Cardiac muscle cell (in vitro differentiated cells and primary cell): ENCODE data around the gene BBC3. TPM values are rescaled to one million over a fixed set of nuclear protein-coding genes. Genes with fewer than 3 reads are reported as not detected.
A peak's percentile ranks its signal among the peaks of the same experiment; 100 is the strongest.

Experiments used
- DNase-seq, 2 donors: peaks; one replicate each; pipeline versions ENCODE4 v3.0.0 to v3.0.0-alpha.2; 2010 to 2017; ENCODE audit warnings: low read depth in 1 of 2, low spot score in 1 of 2
- H3K27ac ChIP-seq: fragments of 200-600 bp; sonication (generic); 2 replicates; pipeline ENCODE4 v1.5.1; 2016
- H3K27me3 ChIP-seq: fragments of 200-600 bp; sonication (generic); 2 replicates; pipeline ENCODE4 v1.6.0; 2016; ENCODE audit warnings: control low read depth
- H3K36me3 ChIP-seq: fragments of 200-600 bp; sonication (generic); 2 replicates; pipeline ENCODE4 v1.5.1; 2016; ENCODE audit warnings: control low read depth
- H3K4me1 ChIP-seq: fragments of 200-600 bp; sonication (generic); 2 replicates; pipeline ENCODE4 v1.8.1; 2017; ENCODE audit warnings: low read depth, mild to moderate bottlenecking, mixed run types
- H3K4me3 ChIP-seq: fragments of 200-600 bp; sonication (generic); 2 replicates; pipeline ENCODE4 v1.5.1; 2016; ENCODE audit warnings: mild to moderate bottlenecking
- H3K9me3 ChIP-seq: fragments of 200-600 bp; sonication (generic); 2 replicates; pipeline ENCODE4 v1.5.1; 2017; ENCODE audit warnings: low read depth, mild to moderate bottlenecking, control low read depth
- polyA plus RNA-seq: library from polyadenylated mRNA; unstranded; fragments of >200 nt; fragmentation: Nextera tagmentation; extraction: Ambion mirVana; gene quantifications from 2 replicates; pipeline ENCODE4 v1.2.1, GENCODE V29; 2016
- total RNA-seq: library from RNA; depleted of rRNA; stranded (reverse); fragments of >200 nt; gene quantifications from 2 replicates; pipeline ENCODE4 v1.2.3, GENCODE V29; 2016
- TF ChIP-seq, protein P1 (sequence below): IDR thresholded peaks from 2 replicates; pipeline ENCODE4 v1.5.1; 2012; ENCODE audit warnings: low read depth, mild to moderate bottlenecking, low read length

Gene BBC3
- total and polyA plus RNA-seq, 2 experiments from 2014 or later: 12.9 to 21.5 TPM

DNA sequence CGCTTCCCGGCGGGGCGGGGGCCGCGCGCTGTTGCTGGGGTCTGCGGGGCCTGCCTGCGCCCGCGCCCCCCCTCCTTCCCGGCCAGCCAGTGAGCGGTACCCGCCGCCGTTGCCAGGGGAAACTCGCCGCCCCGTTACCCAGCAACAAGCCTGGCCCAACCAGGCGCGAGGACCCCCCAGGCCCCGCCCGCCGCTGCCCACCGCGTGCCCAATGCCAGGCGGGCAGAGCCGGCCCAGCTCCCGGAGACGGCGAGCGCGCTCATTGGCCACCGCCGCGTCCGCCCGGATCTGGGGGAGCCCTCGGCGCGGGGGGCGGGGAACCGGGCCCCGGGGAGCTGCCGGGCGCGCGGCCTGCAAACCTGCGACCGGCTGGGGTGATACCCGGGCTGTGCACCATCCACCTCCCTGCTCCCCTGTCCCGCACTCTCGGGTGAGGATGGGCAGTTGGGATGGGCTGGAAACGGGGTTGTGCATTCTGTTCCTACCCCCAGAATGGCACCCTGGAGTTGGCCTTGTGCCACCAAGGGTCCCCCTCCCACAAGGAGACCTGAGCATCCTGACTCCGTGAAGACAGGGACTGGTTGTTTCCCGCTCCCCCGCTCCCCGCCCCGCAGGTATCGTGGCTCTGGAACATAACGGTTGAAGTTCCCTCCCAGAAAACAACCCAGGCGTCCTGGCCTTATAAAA is 8.8 kb upstream of the BBC3 start:
- no peak overlapping the region for H3K27ac ChIP-seq
- peak overlapping the region; percentile 17 for H3K4me3 ChIP-seq
- TF ChIP-seq, protein P1, sequence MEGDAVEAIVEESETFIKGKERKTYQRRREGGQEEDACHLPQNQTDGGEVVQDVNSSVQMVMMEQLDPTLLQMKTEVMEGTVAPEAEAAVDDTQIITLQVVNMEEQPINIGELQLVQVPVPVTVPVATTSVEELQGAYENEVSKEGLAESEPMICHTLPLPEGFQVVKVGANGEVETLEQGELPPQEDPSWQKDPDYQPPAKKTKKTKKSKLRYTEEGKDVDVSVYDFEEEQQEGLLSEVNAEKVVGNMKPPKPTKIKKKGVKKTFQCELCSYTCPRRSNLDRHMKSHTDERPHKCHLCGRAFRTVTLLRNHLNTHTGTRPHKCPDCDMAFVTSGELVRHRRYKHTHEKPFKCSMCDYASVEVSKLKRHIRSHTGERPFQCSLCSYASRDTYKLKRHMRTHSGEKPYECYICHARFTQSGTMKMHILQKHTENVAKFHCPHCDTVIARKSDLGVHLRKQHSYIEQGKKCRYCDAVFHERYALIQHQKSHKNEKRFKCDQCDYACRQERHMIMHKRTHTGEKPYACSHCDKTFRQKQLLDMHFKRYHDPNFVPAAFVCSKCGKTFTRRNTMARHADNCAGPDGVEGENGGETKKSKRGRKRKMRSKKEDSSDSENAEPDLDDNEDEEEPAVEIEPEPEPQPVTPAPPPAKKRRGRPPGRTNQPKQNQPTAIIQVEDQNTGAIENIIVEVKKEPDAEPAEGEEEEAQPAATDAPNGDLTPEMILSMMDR: no peak
- H3K9me3 ChIP-seq: no peaks in the 10 kb centered on the region
- no peaks in the 10 kb centered on the region for H3K36me3 ChIP-seq
- no peaks in the 10 kb centered on the region for H3K4me1 ChIP-seq
- peaks cover 42% of the 10 kb centered on the region for H3K27me3 ChIP-seq
- peak; percentile 59 to 65 for DNase-seq

DNA sequence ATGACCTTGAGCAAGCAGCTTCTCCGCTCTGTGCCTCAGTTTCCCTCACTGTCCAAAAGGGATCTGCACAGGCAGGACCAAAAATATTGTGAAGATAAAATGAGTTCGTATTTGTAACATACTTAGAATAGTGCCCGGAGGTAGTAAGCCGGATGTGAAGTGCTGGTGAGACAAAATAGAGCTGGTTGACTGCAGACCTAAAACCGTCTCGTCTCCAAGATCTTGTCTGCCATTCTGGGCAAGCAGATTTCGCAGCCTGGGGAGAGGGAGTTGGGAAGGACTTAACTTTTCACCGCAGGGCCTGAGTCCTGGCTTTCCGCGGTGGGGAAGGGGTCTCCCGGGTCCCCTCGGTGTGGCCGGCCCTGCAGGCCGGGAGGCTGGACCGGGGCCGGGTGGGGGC is 8.2 kb upstream of the BBC3 start:
- Histone ChIP-seq H3K4me1 (no peaks in the 10 kb centered on the region), H3K9me3 (no peaks in the 10 kb centered on the region), H3K36me3 (no peaks in the 10 kb centered on the region), H3K4me3 (peak overlapping the region; percentile 17), H3K27me3 (peaks cover 42% of the 10 kb centered on the region), H3K27ac (no peak overlapping the region)
- DNase-seq: no peak
- TF ChIP-seq, protein P1: no peak

DNA sequence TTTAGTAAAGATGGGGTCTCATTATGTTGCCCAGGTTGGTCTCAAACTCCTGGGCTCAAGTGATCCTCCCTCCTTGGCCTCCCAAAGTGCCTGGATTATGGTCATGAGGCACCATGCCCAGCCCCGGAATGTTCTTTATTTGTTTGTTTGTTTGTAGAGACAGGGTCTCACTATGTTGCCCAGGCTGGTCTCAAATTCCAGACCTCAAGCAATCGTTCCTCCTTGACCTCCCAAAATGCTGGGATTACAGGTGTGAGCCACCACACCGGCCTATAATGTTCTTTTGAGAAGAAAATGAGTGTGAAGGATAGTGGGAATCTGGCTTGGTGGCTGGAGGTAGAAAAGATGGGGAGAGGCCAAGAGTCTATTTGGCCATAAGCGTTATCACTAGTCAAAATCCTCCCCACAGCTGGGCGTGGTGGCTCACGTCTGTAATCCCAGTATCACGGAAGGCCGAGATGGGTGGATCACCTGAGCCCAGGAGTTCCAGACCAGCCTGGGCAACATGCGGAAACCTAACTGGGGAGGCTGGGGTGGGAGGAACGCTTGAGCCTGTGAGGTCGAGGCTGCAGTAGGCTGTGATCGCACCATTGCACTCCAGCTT is 5.2 kb upstream of the BBC3 start:
- H3K36me3 ChIP-seq: no peaks in the 10 kb centered on the region

DNA sequence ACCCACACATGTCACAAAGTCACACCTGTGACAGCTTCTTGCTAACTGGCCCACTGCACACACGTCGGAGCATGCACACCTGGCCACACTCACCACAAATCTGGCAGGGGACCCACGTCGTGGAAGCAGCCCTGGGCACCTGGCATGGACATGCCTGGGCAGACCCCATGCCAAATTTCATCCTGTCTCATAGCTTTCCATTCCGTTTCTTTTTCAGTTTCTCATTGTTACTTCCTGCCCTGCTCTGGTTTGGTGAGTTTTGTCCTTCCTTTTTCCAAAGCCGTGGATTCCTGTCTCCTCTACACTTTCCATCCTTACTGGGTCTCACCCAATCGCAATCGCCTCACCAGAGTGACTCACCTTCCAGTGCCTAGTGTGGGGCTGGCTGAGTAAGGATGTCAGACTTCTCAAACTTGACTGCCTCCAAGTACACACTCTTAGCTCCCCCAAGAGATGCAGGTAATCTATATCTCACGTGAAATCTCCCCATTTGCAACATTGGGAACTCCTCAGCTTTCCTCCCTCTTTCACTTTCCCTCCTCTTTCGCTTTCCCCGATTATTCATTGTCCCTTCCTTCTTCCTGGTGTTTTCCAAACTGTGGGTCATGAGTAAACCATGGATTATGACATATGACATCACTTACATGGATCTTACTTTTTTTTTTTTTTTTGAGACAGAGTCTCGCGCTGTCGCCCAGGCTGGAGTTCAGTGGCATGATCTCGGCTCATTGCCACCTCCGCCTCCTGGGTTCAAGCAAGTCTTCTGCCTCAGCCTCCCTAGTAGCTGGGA is 1.6 kb upstream of the BBC3 start:
- peak in 1 of 2 donors; percentile 56 for DNase-seq
- Histone ChIP-seq H3K27me3 (no peaks in the 10 kb centered on the region), H3K4me1 (peaks cover 3% of the 10 kb centered on the region), H3K4me3 (no peak overlapping the region), H3K36me3 (no peaks in the 10 kb centered on the region), H3K9me3 (no peaks in the 10 kb centered on the region), H3K27ac (no peak overlapping the region)
- TF ChIP-seq, protein P1: no peak

More for the DNA sequence above, 5.2 kb upstream of the BBC3 start:
- Histone ChIP-seq H3K27me3 (peaks cover 28% of the 10 kb centered on the region), H3K27ac (no peak overlapping the region), H3K4me1 (no peaks in the 10 kb centered on the region), H3K9me3 (no peaks in the 10 kb centered on the region), H3K4me3 (no peak overlapping the region)
- TF ChIP-seq, protein P1: no peak
- DNase-seq: no peak

DNA sequence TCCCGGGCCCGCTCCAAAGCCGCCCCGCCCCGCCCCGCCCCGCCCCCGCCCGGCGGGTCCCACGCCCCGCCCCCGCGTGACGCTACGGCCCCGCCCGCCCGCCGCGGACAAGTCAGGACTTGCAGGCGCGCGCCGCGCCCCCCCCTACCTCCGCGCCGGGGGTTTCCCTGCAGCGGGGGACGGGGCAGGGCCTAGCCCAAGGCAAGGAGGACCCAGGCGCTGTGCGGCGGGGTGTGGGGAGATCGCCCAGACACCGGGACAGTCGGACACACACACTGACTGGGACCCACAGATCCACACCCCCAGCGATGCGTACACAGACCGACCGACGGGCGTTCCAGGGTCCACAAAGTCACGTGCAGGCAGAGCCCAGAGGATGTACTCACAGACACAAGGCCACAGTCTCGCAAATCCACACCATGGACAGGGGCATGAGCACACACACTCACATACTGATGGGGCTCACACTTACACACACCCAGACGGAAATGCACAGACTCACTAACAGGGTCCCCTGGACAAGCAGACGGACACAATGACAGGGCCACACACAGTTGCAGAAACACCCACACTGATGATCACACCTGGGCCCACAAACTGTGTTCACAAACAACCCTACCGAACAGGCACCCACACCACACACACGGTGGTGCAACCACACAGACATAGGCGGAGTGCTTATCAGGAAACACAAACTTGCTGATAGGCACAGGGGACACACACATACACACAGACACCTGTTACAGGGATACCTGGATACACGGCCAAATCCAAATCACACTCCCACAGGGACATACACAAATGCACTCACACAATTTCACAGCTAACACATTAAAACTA is 436 bp upstream of the BBC3 start:
- H3K27me3 ChIP-seq: no peaks in the 10 kb centered on the region
- peak overlapping the region; percentile 53 for H3K27ac ChIP-seq
- H3K4me1 ChIP-seq: peaks cover 13% of the 10 kb centered on the region
- TF ChIP-seq, protein P1: no peak
- no peaks in the 10 kb centered on the region for H3K9me3 ChIP-seq
- peak overlapping the region; percentile 25 for H3K4me3 ChIP-seq
- no peaks in the 10 kb centered on the region for H3K36me3 ChIP-seq
- DNase-seq: peak; percentile 88
